Cardiac muscle cell (in vitro differentiated cells and primary cell): ENCODE measurements around the gene RAB9B. TPM values are rescaled to one million over a fixed set of nuclear protein-coding genes. Genes with fewer than 3 reads are reported as not detected.

Experiments used
- DNase-seq, 2 donors: peaks; one replicate each; pipeline versions ENCODE4 v3.0.0 to v3.0.0-alpha.2; 2010 to 2017; ENCODE audit warnings: low read depth in 1 of 2, low spot score in 1 of 2
- H3K27ac ChIP-seq: fragments of 200-600 bp; sonication (generic); 2 replicates; pipeline ENCODE4 v1.5.1; 2016
- H3K27me3 ChIP-seq: fragments of 200-600 bp; sonication (generic); 2 replicates; pipeline ENCODE4 v1.6.0; 2016; ENCODE audit warnings: control low read depth
- H3K36me3 ChIP-seq: fragments of 200-600 bp; sonication (generic); 2 replicates; pipeline ENCODE4 v1.5.1; 2016; ENCODE audit warnings: control low read depth
- H3K4me1 ChIP-seq: fragments of 200-600 bp; sonication (generic); 2 replicates; pipeline ENCODE4 v1.8.1; 2017; ENCODE audit warnings: low read depth, mild to moderate bottlenecking, mixed run types
- H3K4me3 ChIP-seq: fragments of 200-600 bp; sonication (generic); 2 replicates; pipeline ENCODE4 v1.5.1; 2016; ENCODE audit warnings: mild to moderate bottlenecking
- H3K9me3 ChIP-seq: fragments of 200-600 bp; sonication (generic); 2 replicates; pipeline ENCODE4 v1.5.1; 2017; ENCODE audit warnings: low read depth, mild to moderate bottlenecking, control low read depth
- polyA plus RNA-seq: library from polyadenylated mRNA; unstranded; fragments of >200 nt; fragmentation: Nextera tagmentation; extraction: Ambion mirVana; gene quantifications from 2 replicates; pipeline ENCODE4 v1.2.1, GENCODE V29; 2016
- total RNA-seq: library from RNA; depleted of rRNA; stranded (reverse); fragments of >200 nt; gene quantifications from 2 replicates; pipeline ENCODE4 v1.2.3, GENCODE V29; 2016
- TF ChIP-seq, protein P1 (sequence below): IDR thresholded peaks from 2 replicates; pipeline ENCODE4 v1.5.1; 2012; ENCODE audit warnings: low read depth, mild to moderate bottlenecking, low read length

The RAB9B gene
- total and polyA plus RNA-seq, 2 experiments from 2014 or later = 3.4 to 6.6 TPM

DNA sequence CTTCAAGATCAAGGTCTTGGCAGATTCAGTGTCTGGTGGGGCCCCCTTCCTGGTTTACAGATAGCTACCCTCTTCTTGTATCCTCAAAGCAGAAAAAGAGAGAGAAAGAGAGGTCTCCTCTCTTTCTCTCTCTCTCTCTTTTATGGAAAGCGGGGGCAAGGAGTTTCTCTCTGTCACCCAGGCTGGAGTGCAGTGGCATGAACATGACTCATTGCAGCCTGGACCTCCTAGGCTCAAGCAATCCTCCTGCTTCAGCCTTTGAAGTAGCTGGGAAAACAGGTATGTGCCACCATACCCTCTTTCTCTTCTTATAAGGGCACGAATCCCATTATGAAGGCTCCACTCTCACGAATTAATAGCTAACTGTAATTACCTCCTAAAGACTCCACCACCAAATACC lies 20.2 kb downstream of the RAB9B start:
- H3K9me3 ChIP-seq = no peaks in the 10 kb centered on the region
- no peaks in the 10 kb centered on the region for H3K36me3 ChIP-seq
- no peak overlapping the region for H3K27ac ChIP-seq
- H3K4me1 ChIP-seq = no peaks in the 10 kb centered on the region
- DNase-seq = no peak
- TF ChIP-seq, protein P1, sequence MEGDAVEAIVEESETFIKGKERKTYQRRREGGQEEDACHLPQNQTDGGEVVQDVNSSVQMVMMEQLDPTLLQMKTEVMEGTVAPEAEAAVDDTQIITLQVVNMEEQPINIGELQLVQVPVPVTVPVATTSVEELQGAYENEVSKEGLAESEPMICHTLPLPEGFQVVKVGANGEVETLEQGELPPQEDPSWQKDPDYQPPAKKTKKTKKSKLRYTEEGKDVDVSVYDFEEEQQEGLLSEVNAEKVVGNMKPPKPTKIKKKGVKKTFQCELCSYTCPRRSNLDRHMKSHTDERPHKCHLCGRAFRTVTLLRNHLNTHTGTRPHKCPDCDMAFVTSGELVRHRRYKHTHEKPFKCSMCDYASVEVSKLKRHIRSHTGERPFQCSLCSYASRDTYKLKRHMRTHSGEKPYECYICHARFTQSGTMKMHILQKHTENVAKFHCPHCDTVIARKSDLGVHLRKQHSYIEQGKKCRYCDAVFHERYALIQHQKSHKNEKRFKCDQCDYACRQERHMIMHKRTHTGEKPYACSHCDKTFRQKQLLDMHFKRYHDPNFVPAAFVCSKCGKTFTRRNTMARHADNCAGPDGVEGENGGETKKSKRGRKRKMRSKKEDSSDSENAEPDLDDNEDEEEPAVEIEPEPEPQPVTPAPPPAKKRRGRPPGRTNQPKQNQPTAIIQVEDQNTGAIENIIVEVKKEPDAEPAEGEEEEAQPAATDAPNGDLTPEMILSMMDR = no peak
- no peak overlapping the region for H3K4me3 ChIP-seq
- H3K27me3 ChIP-seq = no peaks in the 10 kb centered on the region

DNA sequence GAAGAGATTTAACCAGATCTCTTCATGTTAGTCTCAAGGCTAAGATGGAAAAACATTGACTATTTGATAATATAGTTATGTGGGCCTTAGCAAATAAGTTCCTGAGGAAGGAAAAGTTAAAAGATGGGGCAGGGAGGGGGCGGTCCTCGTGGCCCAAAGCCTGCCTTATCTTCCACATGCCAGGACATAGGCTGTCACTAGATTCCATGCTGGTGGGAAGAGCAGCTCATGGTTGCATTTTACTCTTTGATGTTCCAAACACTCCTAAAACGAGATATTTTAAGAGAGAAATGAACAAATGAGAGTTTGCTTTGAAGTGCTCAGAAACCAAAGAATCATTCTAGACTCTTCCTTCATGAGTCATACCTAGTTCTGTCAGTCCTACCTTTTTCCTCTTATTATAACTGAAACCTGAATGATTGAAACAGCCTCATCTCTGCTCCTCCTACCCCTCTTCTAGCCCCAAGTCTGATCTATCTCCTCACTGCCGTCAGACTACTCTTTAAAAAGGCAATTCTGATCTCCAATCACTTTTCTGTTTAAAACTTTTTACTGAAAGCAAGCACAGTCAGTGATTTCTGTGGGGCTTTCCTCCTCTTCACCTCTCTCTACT lies 25.1 kb downstream of the RAB9B start:
- no peaks in the 10 kb centered on the region for H3K36me3 ChIP-seq
- H3K9me3 ChIP-seq = no peaks in the 10 kb centered on the region
- no peaks in the 10 kb centered on the region for H3K4me1 ChIP-seq
- TF ChIP-seq, protein P1 = no peak
- no peak overlapping the region for H3K27ac ChIP-seq
- H3K4me3 ChIP-seq = no peak overlapping the region
- no peaks in the 10 kb centered on the region for H3K27me3 ChIP-seq
- DNase-seq = no peak

DNA sequence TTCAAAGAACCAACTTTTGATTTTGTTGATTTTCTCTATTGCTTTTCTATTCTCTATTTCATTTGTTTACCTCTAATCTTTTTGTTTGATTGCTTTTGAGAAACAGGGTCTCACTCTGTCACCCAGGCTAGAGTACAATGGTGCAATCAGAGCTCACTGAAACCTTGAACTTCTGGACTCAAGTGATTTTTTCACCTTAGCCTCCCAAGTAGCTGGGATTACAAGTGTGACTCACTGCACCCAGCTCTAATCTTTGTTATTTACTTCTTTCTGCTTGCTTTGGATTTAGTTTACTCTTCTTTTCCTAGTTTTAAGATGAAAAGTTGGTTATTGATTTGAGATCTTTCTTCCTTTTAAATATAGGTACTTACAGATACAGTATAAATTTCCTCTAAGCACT lies 26.2 kb downstream of the RAB9B start:
- H3K4me3 ChIP-seq = no peak overlapping the region
- no peak for DNase-seq
- no peaks in the 10 kb centered on the region for H3K4me1 ChIP-seq
- H3K27me3 ChIP-seq = no peaks in the 10 kb centered on the region
- TF ChIP-seq, protein P1 = no peak
- H3K9me3 ChIP-seq = no peaks in the 10 kb centered on the region
- H3K27ac ChIP-seq = no peak overlapping the region
- no peaks in the 10 kb centered on the region for H3K36me3 ChIP-seq

DNA sequence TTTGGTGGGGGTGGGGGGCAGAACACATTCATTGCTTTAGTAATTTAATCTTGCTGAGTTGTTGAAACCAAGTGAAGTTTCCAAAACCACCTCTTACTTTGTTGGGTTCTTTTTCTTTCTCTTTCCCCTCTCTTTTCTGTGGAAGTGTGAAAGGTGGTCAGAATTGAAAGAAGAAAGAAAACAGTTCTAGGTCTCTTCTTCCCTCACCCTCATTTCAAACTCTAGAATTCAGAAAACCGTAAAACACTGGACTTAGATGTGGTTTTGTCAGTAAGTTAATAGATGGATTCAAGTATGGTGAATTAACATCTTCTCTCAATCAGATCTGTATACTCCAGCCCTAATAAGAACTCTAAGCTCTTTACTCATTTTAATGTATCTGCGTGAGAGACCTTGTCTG lies 31.7 kb downstream of the RAB9B start:
- no peaks in the 10 kb centered on the region for H3K9me3 ChIP-seq
- H3K4me1 ChIP-seq = no peaks in the 10 kb centered on the region
- no peak overlapping the region for H3K4me3 ChIP-seq
- no peak for DNase-seq
- no peaks in the 10 kb centered on the region for H3K27me3 ChIP-seq
- no peaks in the 10 kb centered on the region for H3K36me3 ChIP-seq
- no peak overlapping the region for H3K27ac ChIP-seq
- TF ChIP-seq, protein P1 = no peak

DNA sequence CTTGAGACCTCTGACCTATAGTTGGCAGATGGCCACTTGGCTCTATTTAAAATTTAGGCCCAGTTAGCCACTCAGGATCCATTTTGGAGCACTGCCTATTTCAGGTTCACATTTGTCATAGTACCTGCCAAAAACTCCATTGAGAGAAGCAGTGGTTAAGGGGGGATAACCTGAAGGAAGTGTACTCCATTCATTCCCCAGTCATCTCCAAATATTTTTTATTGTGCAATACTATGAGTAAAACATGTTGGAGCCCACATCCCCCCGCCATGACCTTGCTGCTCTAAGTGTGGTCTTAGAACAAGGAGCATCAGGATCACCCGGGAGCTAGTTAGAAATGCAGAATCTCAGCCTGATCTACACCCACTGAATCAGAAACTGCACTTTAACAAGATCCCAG lies 34.4 kb downstream of the RAB9B start:
- no peaks in the 10 kb centered on the region for H3K27me3 ChIP-seq
- H3K4me1 ChIP-seq = no peaks in the 10 kb centered on the region
- H3K4me3 ChIP-seq = no peak overlapping the region
- no peak for DNase-seq
- H3K9me3 ChIP-seq = no peaks in the 10 kb centered on the region
- TF ChIP-seq, protein P1 = no peak
- H3K36me3 ChIP-seq = no peaks in the 10 kb centered on the region
- H3K27ac ChIP-seq = no peak overlapping the region
